Measurements from ENCODE around the gene SFR1.
A peak's percentile ranks its signal among the peaks of the same experiment; 100 is the strongest.

SFR1 gene

GRCh38 chr10:104121485-104122224, at the start of gene SFR1:
SFR1 (plus strand) TSS chr10:104122171; CDS start chr10:104122184, 13 bp downstream.
- DNase-seq: peak; percentile 99

- no peak for DNase-seq
These were observed 49.2 kb upstream of the SFR1 start for GRCh38 chr10:104072786-104073185.

DNA sequence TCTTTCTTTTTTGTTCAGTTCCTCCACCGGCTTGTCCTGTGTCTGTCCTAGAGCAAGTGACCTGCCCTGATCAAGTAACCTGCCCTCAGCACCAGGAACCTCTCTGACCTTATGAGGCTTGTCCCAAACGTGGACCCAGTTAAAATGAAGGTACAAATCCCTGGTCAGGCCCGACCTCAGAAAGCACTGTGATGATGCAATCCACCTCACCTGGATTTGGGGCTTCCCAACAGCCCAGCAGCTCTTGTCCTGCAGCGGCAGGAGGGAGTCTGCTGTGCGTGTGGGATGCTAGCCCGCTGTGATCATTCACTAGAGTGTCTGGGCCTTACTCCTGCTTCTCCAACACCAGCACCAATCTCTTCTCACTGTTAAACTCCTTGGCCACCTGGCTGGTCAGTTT, 47.5 kb upstream of the SFR1 start:
- no peak for DNase-seq

GRCh38 chr10:104076743-104077160, 45.2 kb upstream of the SFR1 start:
- no peak for DNase-seq

DNA sequence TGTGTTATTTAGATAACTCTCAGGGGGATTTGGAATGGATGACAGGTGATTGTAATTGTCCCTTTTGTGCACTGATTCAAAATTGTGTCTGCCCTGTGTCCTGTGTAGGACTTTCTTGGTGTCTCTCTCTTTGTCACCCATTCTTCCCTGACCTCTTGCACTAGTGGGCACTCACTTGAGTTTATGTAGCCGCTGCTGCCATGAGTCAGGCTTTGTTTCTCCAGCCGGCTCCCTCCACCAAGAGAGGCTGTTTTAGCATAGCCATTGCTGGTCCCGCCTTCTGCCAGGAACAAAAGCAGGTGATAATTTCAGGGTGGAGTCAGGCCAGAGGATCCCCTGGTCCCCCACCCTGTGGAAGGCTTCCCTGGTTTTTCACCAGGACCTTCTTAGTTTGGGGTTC, 44.7 kb upstream of the SFR1 start:
- DNase-seq: no peak

DNA sequence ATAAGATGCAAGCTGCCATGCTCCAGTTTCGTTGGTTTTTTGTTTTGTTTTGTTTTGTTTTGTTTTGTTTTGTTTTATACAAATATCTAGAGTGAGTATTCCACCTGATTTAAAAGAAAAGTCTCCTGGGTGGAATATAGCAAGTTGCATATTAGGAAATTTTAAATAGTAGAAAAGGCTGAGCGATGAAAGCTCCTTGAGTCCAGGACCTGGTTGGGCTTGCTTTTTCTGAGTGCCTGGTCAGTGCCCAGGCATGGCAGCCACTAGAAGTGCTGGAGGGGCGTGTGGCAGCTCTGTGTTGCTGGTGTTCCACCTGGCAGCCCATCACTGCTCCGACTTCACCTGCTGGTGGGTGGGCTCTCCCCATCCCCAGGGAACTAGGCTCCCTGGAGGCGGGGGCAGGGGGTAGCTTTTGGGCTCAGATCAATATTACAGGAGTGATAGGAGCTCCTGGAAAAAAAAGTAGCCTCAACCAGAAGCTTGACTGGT, 44.3 kb upstream of the SFR1 start:
- no peak for DNase-seq

- DNase-seq: no peak
These were observed 41.2 kb upstream of the SFR1 start for GRCh38 chr10:104080762-104081161.

DNA sequence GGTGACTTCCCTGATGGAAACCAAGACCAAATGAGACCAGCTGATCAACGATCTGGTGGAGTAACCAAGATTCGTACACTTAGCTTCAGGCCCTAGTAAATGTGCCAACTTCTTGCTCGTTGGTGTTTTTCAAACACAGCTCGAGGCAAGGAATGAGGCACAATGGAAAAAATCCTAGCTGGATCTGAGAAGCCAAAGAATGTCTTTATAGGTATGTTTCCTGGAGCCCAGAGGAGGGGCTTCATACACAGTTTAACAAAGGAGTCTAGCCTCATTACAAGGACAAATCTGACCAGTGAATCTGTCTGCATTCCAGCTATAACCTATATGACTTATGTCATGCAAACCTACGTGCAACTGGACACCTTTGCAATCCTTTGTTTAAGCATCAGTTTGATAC, 40.0 kb upstream of the SFR1 start:
- DNase-seq: no peak

DNA sequence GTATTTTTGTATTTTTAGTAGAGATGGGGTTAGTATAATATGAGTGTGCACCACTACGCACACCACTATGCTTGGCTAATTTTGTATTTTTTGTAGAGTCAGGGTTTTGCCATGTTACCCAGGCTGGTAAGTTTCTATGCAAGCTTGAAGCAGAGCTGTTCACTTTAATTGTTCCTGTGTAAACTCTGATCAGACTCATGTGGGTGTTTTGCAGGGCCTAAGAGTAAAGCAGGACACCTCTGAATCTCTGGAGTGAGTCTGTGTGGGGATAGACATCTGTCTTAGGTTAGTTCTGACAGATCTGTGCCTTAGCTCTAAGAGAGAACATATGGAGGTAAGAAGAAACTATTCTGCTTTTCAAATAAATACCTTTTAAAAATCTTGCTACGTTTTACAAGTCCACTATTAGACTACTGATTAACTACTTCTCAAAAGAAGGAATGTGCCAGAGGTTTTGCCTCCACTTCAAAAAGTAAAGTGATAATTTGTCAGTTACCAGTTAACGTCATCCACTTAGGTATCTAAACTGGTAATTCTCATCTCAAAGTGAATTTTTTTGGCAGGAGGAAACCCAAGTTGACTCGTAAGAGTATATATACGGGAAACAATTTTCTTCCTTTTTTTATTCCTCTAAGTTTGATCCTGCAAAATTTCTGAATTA, 37.4 kb upstream of the SFR1 start:
- no peak for DNase-seq

GRCh38 chr10:104085801-104086400, 36.1 kb upstream of the SFR1 start, which contains the start of gene COL17A1:
COL17A1 (minus strand) TSS chr10:104085880; CDS start chr10:104080673, 5,207 bp downstream.
- no peak for DNase-seq

DNA sequence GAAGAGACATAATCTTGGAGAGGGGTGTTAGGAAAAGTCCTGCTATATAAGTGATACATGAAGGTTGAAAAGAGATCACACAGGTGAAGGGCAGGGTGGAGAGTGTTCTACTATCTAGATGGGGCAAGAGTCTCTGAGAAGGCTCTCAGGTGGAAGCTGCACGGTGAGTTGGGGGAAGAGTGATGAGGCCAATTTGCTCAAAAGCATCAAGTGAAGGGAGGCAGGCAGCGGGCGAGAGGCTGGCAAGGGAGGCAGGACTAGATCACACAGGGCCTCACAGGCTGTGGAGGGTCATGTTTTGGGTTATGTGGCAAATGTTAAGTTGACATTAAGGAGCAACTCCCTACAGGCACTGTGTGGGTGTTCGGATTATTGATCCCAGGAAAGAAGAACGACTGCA, 33.7 kb upstream of the SFR1 start:
- no peak for DNase-seq

DNA sequence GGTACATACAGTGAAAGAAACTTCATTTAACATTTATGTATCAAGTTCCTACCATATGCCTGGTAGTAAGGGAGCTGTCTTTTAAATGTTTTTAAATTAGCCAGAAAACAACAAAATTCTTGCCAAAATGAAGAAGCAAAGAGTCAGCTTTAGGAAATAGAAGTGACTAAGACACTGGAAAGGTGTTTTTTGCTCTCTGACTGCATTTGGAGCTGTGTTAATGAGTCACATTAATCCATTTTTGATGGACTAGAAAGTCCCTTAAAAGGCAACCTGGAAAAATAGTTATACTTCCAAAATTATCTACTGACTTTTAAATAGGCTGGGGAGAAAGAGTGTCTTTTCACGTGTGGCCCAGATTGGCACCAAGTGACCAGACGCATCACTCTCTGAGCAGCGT, 32.4 kb upstream of the SFR1 start:
- DNase-seq: no peak

DNA sequence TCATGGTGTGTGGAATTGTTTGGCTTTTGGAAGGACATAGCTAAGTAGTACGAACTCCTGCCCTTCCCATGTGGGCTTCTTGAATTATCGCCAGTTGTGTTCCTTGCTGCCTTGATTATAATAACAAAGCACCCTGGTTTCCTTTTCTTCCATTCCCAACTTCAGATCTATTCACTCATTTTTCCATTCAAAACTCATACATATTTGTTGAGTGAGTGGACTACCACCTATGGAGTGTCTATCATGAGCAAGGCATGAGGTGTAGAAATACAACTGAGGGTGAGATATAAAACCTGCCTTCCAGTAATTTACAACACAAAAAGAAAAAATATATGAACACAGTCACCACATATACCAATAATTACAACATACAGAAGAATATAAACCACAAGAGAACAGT, 31.4 kb upstream of the SFR1 start:
- DNase-seq: peak; percentile 33

DNA sequence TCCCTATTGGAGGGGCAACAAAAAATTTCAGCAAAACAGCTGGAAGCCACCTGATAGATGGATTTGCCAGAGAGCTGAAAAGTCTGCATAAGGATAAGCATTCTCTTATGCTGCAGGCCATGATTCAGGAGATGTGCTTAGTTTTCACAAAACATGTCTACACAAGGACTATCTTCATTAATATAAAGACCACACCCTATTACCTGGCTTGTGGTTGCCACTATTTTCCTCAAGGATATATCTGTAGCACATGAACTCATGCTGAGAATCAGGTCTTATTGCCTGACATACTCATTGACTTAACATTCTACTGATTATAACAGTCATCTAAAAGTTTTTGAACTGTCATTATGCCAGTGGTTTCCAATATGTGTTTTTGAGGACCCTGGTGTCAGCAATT, 29.2 kb upstream of the SFR1 start:
- DNase-seq: no peak

GRCh38 chr10:104096692-104097091, 25.3 kb upstream of the SFR1 start:
- DNase-seq: no peak

DNA sequence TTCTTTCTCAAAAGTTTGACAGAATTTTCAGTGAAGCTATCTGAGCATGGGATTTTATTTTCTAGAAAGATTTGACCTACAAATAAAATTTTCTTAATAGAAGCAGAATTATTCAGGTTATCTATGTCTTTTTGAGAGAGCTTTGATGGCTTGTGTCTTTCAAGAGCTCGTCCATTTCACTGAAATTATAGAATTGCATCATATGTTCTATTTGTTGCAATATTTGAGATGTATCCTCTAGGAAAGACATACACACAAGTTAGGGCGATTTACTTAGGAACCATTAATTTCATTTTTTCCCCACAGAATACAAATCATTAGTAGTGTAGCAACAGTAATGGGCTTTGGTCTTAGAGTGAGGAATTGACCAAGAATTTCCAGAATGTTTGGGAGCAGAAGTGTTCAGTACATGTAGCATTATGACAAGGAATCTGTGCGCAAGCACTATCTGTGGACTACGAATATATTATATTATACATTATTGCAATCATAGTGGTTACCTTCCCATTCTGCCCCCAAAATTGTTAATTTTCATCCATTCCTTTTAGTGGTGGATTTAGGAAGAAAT, 23.5 kb upstream of the SFR1 start:
- DNase-seq: peak; percentile 58

DNA sequence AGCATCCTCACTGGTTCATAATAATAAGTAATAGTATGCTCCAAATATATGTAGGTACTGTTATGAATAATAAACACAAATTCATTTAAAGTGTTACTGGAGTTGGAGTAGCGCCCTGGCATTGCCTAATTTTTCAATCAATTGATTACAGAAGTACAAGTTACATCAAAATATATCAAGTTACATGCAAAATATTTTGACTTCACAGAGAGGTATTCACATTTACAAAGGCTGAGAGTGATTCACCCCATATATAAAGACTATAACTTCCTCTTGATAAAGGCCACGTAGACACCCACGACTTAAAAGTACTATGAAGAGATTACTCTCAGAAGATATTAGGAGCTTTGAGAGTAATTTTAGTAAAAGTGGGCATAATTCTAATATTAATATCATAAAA, 22.7 kb upstream of the SFR1 start:
- DNase-seq: peak; percentile 45

DNA sequence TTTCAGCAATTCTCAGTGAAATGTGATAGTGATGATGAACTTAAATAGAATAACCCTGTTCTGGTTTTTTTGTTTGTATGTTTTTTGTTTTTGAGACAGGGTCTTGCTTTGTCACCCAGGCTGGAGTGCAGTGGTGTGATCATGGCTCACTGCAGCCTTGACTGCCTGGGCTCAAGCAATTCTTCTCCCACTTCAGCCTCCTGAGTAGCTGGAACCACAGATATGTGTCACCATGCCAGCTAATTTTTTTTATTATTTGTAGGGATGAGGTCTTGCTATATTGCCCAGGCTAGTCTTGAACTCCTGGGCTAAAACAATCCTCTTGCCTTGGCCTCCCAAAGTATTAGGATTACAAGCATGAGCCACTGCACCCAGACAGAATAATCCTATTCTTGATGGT, 22.0 kb upstream of the SFR1 start:
- peak; percentile 19 for DNase-seq

GRCh38 chr10:104100795-104101194, 21.2 kb upstream of the SFR1 start:
- no peak for DNase-seq

DNA sequence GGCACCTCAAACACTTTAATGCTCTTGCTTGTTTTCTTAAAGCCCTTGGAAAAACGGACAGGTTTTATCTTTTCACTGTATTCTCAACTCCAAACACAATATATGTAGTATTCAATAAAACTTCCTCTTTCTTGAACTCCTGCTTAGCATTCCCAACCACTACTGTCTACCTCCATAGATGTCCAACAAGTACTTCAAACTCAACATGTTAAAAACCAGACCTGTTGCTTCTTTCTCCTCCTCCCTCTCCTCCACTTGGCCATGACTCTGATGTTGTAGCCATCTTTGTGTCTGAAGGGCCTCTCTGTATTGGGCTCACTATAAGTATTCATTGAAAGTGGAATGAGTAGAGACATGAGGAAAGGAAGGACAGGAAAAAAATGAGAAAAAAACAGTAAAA, 20.1 kb upstream of the SFR1 start:
- DNase-seq: no peak

DNA sequence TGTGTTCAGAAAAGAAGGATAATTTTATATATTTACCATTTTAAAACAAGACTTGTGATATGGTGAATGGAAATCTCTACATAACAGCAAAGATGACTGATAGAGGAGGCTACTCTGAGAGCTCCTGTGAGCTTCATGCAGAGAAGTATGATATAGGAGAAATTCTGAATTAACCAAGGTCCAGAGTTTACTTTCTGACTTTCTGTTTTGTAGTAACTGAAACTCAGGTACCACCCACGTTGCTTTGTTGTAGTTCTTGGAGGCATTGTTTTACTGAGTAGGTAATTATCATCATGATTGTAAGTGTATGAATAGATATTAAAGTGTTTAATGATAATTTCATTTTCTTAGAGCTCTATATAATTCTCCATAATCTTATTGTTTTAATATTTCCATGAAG, 18.0 kb upstream of the SFR1 start:
- DNase-seq: no peak

- no peak for DNase-seq
These were observed 17.6 kb upstream of the SFR1 start for GRCh38 chr10:104104418-104104817.

DNA sequence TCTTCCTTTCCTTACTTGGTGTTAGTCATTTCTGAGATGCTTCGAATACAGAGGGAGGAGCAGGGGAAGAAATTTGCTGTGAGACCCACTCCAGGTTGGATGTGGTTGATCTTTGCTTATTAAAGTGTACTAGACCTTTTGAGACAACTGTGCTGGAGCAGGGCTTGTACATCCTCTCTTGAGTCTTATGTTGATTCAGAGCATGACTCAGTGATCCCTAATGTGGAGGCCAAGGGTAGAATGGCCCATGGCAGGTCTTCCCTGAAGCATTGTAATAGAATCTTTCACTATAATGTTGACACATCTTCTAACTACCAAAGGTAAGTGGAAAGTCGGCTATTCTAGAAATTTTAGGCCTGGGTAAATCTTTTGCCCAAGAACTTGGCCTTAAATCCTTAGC, 17.0 kb upstream of the SFR1 start:
- peak; percentile 15 for DNase-seq
